Measurements from ENCODE around the gene ROBO4. TPM values are rescaled to one million over a fixed set of nuclear protein-coding genes. Genes with fewer than 3 reads are reported as not detected.
A peak's percentile ranks its signal among the peaks of the same experiment; 100 is the strongest.

The ROBO4 gene
- total and polyA plus RNA-seq, 9 of the 15 experiments (the other 6 are each of a cell fraction or from before 2014, with no cell fraction given), result not detected

DNA sequence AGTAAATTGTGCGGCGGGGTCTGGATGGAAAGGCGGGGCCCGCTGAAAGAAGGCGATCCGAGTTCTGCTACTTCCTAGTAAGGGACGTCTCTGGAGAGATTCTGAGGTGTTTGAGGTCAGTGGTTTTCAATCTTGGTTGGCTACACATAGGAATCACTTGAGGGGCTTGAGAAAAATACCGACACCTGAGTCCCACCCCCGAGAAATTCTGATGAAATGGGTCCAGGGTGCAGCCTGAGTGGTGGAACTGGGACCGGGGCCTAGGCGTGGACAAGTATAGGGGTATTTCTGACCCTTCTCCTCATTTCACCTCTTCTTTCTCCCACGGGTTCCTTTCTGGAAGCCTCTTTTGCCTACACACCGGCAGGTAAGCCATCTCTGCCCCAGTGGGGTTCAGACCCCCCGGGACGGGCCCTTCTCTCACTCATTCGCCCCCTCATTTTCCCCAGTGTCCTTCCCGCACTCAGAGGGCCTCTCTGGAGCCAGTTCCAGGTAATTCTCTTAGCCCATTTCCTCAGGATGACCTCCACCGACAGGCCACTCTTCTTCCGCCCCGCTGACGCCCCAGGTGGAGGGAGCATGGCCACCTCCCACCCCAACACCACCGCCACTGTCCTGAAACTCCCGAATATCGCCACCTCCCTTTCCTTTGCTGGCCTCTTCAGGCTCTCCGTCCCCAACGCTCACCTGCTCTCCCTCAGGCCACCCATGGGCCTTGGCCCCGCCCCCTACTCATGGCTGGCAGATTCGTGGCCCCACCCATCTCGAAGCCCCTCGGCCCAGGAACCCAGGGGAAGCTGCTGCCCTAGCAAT, 20.6 kb downstream of the ROBO4 start:
- in situ Hi-C loops (cut with MboI) (no loop called here), intact Hi-C loops (cut with micrococcal nuclease) (no loop called here)
- peaks cover 0 to 27% of the 10 kb centered on the region in 2 experiments; a peak in 3 of 5 replicates for H3K4me1 ChIP-seq (replicated peaks in 1 of 2; ENCODE audit: control insufficient read depth in 2 of 2, insufficient read depth in 2 of 2, low read length in 2 of 2)
- CTCF ChIA-PET (ENCODE audit: low intra/inter-chr PET ratio), result interaction anchor here (0.6 kb wide), 1 partner anchor 1135 kb away, joined by 3 read pairs; the partner anchor contains the start of gene ZNF202
- FAIRE-seq, result no peak
- no peak for DNase-seq (ENCODE audit: extremely low read depth in 1 of 4, low spot score in 3 of 4)
- TSS peak; percentile 74 for BruUV-seq (replicated peaks)
- H3K9me3 ChIP-seq (replicated peaks; ENCODE audit: control insufficient read depth, insufficient read depth, low read depth, low read length), result no peaks in the 10 kb centered on the region
- H3K27ac ChIP-seq (ENCODE audit: extremely low read depth, low read depth, low read length), result no peak overlapping the region
- H2AFZ ChIP-seq (ENCODE audit: low read depth, low read length), result peak overlapping the region; percentile 97
- H4K20me1 ChIP-seq (replicated peaks; ENCODE audit: control insufficient read depth, insufficient read depth, low read length), result no peaks in the 10 kb centered on the region
- POLR2A ChIA-PET, result interaction anchor here (0.5 to 1.3 kb wide), 2 partner anchors 11 to 54 kb away, joined by 3 to 5 read pairs; no protein-coding TSS in a partner anchor
- TF ChIP-seq MCM5 (IDR thresholded peaks at IDR 0.05; ENCODE audit: low read depth) (no peak), LCOR (CRISPR knock-in tag; IDR thresholded peaks at IDR 0.05) (0 out of 2 replicates have a peak, but pooled peaks have one; percentile 6)
- ATAC-seq, result no peak
- H3K9me1 ChIP-seq (ENCODE audit: control insufficient read depth, insufficient read depth, low read length), result no peaks in the 10 kb centered on the region
- peak overlapping the region; percentile 82 for H3K4me2 ChIP-seq (ENCODE audit: insufficient read depth, low read length)
- peak overlapping the region; percentile 59 to 93; a peak in 2 of 4 replicates for H3K9ac ChIP-seq (ENCODE audit: insufficient read depth in 1 of 2, low read depth in 2 of 2, low read length in 2 of 2)
- peaks cover 15 to 76% of the 10 kb centered on the region in 2 experiments; a peak in 4 of 5 replicates for H3K27me3 ChIP-seq (ENCODE audit: control insufficient read depth in 2 of 2, insufficient read depth in 2 of 2, low read length in 2 of 2)
- no peaks in the 10 kb centered on the region for H3K79me2 ChIP-seq (ENCODE audit: control insufficient read depth, insufficient read depth, low read length)
- peak overlapping the region; percentile 57 for H3K4me3 ChIP-seq
- H3K36me3 ChIP-seq (ENCODE audit: control insufficient read depth, insufficient read depth, low read length), result no peaks in the 10 kb centered on the region
- 49% methylated on average over 29 of the region's 30 CpGs for WGBS (ENCODE audit: insufficient coverage, low coverage, missing lambda C conversion rate)

Data from K562 (cell line).